Neural crest cell (in vitro differentiated cells): ENCODE data around the gene SLC6A1. TPM values are rescaled to one million over a fixed set of nuclear protein-coding genes. Genes with fewer than 3 reads are reported as not detected.

ENCODE experiments used
- DNase-seq: peaks from one replicate; pipeline ENCODE4 v3.0.0; 2021; ENCODE audit warnings: low read depth, mixed read lengths, low spot score
- H3K27ac Mint-ChIP-seq: one replicate; pipeline ENCODE4 v1.8.0; 2021; ENCODE audit warnings: mild to moderate bottlenecking, mixed read lengths; ENCODE audit not compliant: unreplicated experiment
- H3K27me3 Mint-ChIP-seq: 2 replicates; pipeline ENCODE4 v1.8.0; 2021; ENCODE audit warnings: low read depth, mild to moderate bottlenecking, mixed read lengths
- H3K36me3 Mint-ChIP-seq: 2 replicates; pipeline ENCODE4 v1.8.0; 2021; ENCODE audit warnings: low read depth, mild to moderate bottlenecking, mixed read lengths
- H3K4me1 Mint-ChIP-seq: 2 replicates; pipeline ENCODE4 v1.8.0; 2021; ENCODE audit warnings: mixed read lengths
- H3K4me3 Mint-ChIP-seq: one replicate; pipeline ENCODE4 v1.8.0; 2021; ENCODE audit warnings: mild to moderate bottlenecking, mixed read lengths
- H3K9me3 Mint-ChIP-seq: 2 replicates; pipeline ENCODE4 v1.8.0; 2021; ENCODE audit warnings: mixed read lengths
- CTCF ChIP-seq: fragments of 200-600 bp; sonication (generic); conservative IDR thresholded peaks from 2 replicates; pipeline ENCODE4 v1.5.0; 2021; ENCODE audit warnings: antibody characterized with exemption, mild to moderate bottlenecking
- total RNA-seq: library from RNA; stranded (reverse); gene quantifications from 2 replicates; pipeline ENCODE4 v1.2.1, GENCODE V29; 2021

The SLC6A1 gene
- total RNA-seq, 1 donor from 2014 or later: 0.42 TPM

- H3K27me3 Mint-ChIP-seq: peaks cover 53% of the 10 kb centered on the region
- no peaks in the 10 kb centered on the region for H3K9me3 Mint-ChIP-seq
- peaks cover 7% of the 10 kb centered on the region for H3K4me1 Mint-ChIP-seq
- H3K36me3 Mint-ChIP-seq: no peaks in the 10 kb centered on the region
- no peak overlapping the region for H3K27ac Mint-ChIP-seq
- no peak overlapping the region for H3K4me3 Mint-ChIP-seq
- no peak for DNase-seq
- TF ChIP-seq CTCF: no peak
Measured at GRCh38 chr3:10976770-10977169, 15.8 kb upstream of the SLC6A1 start.

- Mint-ChIP-seq H3K4me3 (no peak overlapping the region), H3K4me1 (peaks cover 7% of the 10 kb centered on the region), H3K36me3 (no peaks in the 10 kb centered on the region), H3K9me3 (no peaks in the 10 kb centered on the region), H3K27ac (no peak overlapping the region), H3K27me3 (peaks cover 53% of the 10 kb centered on the region)
- DNase-seq: no peak
- no peak for TF ChIP-seq CTCF
Measured at GRCh38 chr3:10977892-10978510, 14.5 kb upstream of the SLC6A1 start.

GRCh38 chr3:10978956-10979355 is 13.6 kb upstream of the SLC6A1 start:
- TF ChIP-seq CTCF: no peak
- DNase-seq: no peak
- H3K9me3 Mint-ChIP-seq: no peaks in the 10 kb centered on the region
- peaks cover 50% of the 10 kb centered on the region for H3K27me3 Mint-ChIP-seq
- H3K4me3 Mint-ChIP-seq: no peak overlapping the region
- H3K36me3 Mint-ChIP-seq: no peaks in the 10 kb centered on the region
- H3K27ac Mint-ChIP-seq: no peak overlapping the region
- peaks cover 7% of the 10 kb centered on the region for H3K4me1 Mint-ChIP-seq

GRCh38 chr3:10980312-10980711 is 12.2 kb upstream of the SLC6A1 start:
- Mint-ChIP-seq H3K27me3 (peaks cover 49% of the 10 kb centered on the region), H3K9me3 (no peaks in the 10 kb centered on the region), H3K27ac (no peak overlapping the region), H3K4me1 (peaks cover 7% of the 10 kb centered on the region), H3K36me3 (no peaks in the 10 kb centered on the region), H3K4me3 (no peak overlapping the region)
- DNase-seq: no peak
- TF ChIP-seq CTCF: no peak

GRCh38 chr3:10981031-10981430 is 11.5 kb upstream of the SLC6A1 start:
- H3K27ac Mint-ChIP-seq: no peak overlapping the region
- H3K27me3 Mint-ChIP-seq: peaks cover 53% of the 10 kb centered on the region
- no peaks in the 10 kb centered on the region for H3K9me3 Mint-ChIP-seq
- H3K4me3 Mint-ChIP-seq: no peak overlapping the region
- H3K4me1 Mint-ChIP-seq: peaks cover 7% of the 10 kb centered on the region
- no peak for TF ChIP-seq CTCF
- no peaks in the 10 kb centered on the region for H3K36me3 Mint-ChIP-seq
- DNase-seq: no peak

- DNase-seq: no peak
- no peak overlapping the region for H3K27ac Mint-ChIP-seq
Measured at GRCh38 chr3:10981961-10982360, 10.6 kb upstream of the SLC6A1 start.

More at GRCh38 chr3:10981961-10982360, 10.6 kb upstream of the SLC6A1 start:
- TF ChIP-seq CTCF: no peak
- Mint-ChIP-seq H3K9me3 (no peaks in the 10 kb centered on the region), H3K27me3 (peaks cover 53% of the 10 kb centered on the region), H3K4me3 (no peak overlapping the region), H3K4me1 (peaks cover 7% of the 10 kb centered on the region), H3K36me3 (no peaks in the 10 kb centered on the region)
